NCI-H2196 (cell line): ENCODE measurements around the gene SLCO4A1.
A peak's percentile ranks its signal among the peaks of the same experiment; 100 is the strongest.

ENCODE experiments used
- DNase-seq: peaks from one replicate; lab custom pipeline; 2025; ENCODE audit not compliant: unreplicated experiment; lab: John Stamatoyannopoulos, UW

The SLCO4A1 gene

DNA sequence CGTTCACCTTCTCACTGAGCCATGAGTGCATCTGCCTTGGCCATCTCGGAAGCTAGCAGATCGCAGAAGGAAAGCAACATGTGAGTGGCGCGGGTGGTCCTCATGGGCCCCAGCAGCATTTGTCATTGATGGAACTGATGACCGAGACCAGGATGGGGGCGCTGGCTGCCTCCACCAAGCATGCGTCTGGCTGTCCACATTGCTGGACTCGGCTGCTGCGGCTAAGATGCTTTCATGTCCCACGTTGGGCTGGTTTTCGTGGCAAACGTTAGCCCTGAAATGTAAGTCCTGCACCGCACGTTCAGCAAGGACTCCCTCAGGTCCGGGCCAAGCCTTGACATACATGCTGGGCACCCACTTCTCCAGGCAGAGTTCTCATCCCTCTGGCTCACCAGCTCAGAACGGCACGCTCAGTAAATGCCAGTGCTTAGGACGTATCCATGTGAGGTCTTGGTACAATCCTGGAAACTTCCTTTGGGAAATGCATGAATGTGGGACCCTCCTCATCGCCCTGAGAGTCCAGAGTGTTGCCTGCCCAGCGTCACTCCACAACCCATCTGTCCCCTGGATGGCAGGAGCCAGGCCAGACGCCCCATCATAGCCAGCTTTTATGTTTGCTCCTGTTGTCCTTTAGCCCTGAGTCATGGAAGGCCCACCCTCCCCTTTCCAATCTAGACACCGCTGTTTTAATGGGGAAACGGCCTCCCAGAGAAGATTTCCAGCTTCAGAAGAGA lies 8.4 kb downstream of the SLCO4A1 start:
- DNase-seq = no peak

DNA sequence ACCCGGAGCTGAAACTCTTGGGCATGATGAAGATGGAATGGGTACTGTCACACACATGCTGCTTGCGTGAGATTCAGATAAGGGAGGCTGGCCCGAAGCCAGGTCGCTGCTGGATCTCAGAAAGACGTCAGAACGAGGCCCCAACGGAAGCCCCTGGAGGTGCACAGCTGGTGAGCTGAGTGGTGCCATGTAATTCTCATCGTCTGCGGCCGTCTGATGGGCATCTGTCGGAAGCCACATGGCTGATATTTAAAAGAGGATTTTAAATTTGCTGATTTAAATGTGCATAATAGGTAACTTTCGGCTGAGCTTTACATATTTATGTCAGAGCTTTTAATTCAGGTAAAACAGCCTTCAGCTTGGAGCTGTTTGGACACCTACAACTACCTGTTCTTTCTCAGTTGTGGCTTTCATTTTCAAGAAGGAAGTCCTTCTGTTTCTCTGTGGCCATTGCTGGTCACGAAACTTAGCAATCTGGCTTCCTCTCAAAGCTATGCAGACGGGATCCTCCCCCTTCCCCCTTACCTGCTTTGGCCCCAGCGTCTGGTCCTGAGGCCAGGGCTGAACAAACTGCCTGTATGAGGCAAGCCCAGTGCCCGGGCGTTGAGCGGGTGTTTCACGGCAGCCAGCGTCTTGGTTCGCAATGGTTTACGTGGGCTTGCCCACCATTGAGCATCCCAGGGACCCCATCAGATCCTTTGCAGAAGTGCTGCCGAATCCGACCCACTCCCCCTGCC lies 9.2 kb downstream of the SLCO4A1 start:
- no peak for DNase-seq

DNA sequence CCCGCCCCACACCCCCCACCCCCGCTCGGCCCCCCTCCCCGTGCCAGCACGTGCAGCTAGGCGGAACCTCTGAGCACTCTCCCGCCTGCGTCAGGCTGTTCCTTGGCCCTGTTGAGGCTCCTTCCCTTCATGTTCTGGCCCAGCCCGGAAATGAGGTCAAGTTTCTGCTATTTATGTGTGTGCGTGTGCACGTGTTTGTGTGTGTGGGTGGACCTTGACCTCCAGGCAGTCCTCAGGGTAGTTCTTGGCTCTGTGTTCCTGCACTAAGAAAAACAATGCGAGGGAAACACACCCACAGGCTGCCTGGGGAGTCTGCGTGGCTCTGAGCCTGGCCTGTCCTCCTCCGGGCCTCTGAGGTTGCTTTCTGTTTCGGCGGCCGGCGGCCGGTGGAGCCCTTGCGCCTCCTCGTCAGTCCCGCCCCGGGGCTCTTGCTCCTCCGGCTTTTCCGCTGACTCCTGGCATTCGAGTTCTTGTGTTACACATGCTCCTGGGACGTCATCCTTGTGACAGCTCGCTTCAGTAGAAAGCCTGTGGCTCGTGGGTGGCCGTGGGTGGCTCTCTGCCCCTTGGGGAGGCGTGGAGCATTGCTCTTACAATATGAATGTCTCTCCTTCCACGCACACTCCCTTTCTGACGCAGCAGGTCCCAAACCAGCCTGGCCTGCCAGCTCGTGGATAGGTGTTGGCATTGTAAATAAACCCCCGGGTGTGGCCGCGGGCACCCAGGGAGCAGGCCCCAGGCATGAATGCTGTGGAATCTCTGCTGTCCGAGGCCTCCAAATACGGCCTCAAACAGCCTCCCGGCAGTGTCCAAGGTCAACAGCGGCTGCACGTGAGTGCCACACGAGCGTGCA lies 10.0 kb downstream of the SLCO4A1 start:
- peak; percentile 13 for DNase-seq

DNA sequence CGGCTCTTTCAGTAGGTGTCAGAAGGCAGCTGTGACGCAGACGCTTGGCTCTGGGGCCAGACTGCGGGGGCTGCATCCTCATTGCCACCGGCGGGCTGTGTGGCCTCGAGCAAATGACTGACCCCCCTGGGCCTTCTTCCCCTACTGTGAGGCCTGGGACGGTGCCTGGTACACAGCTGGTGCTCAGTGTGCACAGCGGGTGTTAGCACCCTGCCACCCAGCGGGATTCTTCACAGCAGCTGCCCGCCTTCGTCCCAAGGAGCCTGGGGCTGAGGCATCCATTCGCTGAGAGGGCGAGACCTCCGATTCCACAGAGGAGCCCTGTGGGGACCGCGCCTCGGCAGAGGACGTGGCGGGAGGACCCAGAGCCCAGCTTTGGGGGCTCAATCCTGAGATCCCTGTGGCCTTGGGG lies 10.6 kb downstream of the SLCO4A1 start:
- DNase-seq = no peak

DNA sequence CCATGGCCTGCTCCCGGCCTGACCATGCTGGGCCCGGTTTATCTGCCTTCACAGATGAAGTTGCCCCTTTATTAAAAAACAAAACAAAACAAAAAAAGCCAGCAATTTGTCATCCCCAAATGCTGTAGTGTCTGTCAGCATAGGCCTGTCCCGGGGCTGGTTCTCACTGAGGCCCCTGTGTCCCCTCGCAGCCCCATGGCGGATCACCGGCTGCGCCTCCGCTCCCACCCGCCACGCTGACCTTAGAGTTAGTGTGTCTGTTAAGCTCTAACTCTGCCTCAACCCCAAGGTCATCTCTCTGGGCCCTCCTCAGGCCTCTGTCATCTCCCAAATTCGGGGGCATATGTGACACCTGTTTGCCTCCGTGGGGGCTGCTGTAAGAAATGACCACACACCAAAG lies 11.1 kb downstream of the SLCO4A1 start:
- DNase-seq = no peak

DNA sequence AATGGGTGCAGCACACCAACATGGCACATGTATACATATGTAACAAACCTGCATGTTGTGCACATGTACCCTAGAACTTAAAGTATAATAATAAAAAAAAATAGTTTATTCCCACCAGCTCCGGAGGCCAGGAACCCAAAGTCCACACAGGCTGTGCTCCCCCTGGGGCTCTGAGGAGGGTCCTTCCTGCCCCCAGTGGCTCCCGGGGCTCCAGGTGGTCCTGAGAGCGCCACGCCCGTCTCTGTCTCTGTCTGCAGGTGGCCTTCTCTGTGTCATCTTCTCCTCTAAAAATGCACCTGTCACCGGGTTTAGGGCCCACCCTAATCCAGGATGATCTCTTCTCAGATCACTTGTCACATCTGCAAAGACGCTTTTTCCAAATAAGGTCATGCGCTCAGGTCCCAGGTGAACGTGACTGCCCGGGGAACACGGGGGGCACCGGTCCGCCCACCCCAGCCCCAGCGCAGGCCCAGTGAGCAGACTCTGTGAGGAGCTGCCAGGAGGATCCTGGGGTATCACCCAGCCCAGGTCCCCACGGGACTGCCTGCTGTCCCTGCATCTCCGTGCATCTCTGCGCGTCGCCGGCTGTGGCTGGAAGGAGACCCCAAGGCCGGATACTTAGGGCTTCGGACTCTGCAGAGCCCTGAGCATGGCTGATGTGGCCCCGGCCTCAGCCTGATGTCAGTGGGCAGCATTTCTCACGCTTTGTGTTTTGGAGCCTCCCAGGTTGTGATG lies 11.8 kb downstream of the SLCO4A1 start:
- DNase-seq = no peak

DNA sequence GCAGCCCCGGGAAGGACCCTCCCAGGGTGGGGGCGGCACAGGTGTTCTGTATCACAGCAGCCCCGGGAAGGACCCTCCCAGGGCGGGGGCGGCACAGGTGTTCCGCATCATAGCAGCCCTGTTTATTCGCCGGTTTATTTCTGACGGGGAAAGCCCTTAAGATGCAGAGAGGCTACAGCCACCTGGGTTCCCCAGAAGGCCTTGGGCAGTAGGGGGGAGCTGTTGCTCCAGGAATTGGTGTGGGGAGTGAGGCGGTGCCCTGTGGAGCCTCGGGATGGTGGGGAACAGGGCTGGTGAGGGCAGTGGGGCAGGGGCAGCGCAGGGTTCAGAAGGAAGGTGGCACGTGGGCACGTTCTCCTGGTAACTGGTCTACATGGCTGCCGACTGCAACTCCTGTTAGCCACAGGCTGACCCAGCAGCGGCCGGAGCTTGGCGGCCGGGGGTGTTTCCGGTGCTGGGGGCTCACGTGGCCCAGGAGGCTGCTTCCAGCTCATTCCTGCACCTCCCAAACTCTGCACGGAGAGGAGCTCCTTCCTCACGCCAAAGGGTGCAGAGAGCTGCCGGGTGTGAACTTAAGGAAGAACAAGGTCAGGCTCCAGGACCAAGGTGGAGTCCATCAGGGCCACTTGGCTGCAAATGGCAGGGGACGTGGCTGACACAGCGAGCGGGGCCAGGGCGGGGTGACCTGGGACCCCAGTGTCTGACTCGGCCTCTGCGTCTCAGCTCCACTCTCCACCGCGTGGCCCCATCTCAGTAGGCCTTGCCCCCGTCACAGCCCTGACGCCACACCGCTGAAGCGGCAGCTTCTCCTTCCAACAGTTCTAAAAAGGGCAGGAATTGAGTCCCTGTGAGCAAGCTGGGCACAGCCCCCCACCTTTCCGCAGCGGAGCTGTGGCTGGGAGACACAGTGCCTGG lies 13.2 kb downstream of the SLCO4A1 start:
- no peak for DNase-seq

DNA sequence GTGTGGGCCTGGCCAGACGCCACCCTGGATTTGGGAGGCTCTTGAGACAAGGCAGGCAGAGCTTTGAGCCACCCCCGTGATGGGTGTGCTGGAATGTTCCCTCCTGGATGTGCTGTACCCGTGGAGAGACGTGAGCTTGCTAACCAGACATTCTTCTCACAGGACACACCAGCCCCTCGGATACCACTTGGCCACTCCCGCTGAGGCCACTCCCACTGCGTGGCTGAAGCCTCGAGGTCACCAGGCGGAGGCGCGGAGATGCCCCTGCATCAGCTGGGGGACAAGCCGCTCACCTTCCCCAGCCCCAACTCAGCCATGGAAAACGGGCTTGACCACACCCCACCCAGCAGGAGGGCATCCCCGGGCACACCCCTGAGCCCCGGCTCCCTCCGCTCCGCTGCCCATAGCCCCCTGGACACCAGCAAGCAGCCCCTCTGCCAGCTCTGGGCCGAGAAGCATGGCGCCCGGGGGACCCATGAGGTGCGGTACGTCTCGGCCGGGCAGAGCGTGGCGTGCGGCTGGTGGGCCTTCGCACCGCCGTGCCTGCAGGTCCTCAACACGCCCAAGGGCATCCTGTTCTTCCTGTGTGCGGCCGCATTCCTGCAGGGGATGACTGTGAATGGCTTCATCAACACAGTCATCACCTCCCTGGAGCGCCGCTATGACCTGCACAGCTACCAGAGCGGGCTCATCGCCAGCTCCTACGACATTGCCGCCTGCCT lies 14.1 kb downstream of the SLCO4A1 start:
- no peak for DNase-seq

DNA sequence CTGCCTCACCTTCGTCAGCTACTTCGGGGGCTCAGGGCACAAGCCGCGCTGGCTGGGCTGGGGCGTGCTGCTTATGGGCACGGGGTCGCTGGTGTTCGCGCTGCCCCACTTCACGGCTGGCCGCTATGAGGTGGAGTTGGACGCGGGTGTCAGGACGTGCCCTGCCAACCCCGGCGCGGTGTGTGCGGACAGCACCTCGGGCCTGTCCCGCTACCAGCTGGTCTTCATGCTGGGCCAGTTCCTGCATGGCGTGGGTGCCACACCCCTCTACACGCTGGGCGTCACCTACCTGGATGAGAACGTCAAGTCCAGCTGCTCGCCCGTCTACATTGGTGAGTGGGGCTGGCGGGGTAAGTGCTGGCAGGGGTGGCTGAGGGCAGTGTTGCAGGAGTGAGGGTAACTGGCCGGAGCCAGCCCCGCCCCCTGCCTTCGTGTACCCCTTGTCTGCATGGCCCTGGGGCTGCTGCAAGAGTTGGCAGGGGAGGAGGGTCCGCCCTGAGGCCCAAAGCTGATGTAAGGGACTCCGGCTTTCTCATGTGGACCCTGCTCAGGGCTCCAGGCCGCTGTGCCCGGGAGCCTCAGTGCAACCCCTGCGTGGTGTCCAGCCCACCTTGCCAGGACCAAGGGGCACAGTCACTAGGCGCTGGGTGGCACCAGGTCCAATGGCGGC lies 14.8 kb downstream of the SLCO4A1 start:
- DNase-seq = no peak

DNA sequence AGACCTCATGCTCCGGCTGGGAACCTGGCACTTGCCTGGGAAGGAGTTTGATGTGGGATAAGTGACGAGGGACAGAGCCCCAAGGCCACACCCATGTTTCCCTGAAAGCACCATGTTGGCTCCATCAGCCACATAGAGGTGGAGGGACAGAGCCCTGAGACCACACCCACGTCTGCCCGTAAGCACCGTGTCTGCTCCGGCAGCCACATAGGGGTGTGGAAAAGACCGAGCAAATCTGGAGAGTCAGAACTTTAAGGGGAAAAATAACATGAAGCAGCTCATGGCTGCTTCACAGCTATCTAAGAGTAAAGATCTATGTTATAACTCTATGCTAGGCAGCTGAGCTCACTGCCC lies 15.3 kb downstream of the SLCO4A1 start:
- DNase-seq = no peak

DNA sequence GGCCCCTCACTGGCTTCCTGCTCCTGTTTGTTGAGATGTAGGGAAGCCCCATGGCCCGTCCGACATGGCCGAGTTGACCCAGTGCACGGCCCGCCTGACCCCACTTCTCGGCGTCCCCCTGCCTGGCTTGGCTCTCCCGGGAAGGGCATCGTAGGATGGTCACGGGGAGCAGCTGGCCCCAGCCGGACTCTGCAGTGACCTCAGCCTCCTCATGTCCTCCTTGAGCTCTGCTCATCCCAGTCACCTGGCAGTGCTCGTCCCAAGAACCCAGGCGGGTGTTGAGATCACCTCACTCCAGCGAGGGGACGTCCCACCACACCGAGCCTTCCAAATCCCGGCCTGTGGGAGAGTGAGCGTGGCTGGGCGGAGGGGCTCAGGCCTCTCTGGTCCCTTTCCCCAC lies 15.7 kb downstream of the SLCO4A1 start:
- no peak for DNase-seq

DNA sequence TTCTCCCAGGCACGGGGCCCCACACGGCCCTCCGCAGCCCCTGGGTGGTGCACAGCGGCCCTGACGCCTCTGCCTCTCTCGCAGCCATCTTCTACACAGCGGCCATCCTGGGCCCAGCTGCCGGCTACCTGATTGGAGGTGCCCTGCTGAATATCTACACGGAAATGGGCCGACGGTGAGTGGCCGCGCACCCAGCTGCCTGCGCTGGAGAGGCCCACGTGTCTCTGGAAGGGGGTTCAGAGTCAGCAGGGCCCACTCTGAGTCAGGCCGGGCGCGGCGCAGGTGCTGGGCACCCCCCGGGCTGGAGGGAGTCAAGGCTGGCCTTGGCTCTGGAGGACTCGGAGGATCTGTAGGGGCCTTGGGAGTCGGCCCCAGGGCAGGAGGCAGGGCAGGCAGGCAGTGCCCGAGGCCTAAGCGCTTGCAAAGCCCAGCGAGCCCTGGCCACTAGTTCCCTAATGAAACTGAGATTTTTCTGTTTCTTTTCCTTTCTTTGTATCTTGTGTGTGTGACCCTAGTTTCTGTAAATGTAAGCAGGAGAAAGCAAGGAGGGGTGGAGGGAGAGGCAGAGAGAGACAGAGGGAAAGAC lies 16.4 kb downstream of the SLCO4A1 start:
- DNase-seq = no peak

DNA sequence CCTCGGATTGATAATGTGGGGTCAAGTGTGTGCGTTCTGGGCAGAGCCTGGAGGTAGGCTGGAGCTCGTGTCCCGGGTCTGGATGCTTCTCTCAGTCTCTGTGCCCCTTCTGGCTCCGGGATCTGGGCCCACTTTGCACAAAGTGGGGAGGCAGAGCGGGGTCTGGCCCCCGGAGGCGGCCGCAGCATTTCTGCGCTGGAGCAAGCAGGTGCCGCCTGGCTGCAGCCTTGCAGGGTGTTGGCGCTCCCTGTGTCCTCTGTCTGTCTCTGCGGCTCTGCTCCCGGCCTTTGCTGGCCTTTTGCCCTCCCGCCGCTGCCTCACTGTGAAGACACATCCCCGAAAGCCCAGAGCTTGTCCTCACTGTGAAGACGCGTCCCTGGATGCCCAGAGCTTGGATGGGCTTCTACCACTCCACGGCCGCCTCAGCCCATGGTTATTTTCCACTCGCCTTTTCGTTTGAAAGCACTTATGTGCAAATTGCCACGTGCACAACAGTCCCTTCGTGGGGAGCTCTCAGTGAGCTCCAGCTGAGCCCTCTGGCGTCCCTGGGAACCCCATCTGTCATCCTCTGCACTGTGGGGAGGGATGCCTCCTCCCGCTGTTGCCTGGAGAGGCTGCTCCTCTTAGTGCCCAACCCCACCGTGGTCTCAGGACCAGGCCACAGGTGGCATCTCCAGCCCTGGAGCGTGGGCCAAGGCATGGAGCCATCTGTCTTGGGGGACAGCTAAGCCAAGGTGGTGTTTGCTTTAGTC lies 17.4 kb downstream of the SLCO4A1 start:
- DNase-seq = no peak

DNA sequence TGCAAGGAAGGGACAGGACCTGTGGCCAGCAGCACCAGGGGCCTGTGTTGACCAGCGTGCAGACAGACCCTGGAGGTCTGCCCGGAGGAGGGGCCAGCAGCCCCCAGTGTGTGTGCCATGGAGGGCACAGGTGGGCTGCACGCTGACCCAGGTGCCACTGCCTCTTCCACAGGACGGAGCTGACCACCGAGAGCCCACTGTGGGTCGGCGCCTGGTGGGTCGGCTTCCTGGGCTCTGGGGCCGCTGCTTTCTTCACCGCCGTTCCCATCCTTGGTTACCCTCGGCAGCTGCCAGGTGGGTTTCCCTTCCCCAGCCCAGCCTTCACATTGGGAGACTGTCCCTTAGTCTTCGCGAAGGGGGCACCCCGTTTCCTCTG lies 17.9 kb downstream of the SLCO4A1 start:
- no peak for DNase-seq

DNA sequence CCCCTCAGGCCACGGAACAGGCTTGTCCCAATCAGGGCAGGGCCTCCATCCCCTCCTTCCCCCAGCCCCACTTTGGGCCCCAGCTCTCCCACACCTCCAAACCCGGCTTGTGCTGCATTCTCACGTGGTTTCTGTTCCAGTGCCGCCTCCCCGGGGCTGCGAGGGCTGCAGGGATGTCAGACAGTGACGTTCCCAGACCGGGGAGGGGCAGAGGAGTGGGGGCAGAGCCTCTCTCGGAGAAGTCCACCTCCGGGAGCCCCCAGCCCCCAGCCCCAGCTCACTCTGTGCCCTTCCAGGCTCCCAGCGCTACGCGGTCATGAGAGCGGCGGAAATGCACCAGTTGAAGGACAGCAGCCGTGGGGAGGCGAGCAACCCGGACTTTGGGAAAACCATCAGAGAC lies 18.5 kb downstream of the SLCO4A1 start:
- DNase-seq = no peak

DNA sequence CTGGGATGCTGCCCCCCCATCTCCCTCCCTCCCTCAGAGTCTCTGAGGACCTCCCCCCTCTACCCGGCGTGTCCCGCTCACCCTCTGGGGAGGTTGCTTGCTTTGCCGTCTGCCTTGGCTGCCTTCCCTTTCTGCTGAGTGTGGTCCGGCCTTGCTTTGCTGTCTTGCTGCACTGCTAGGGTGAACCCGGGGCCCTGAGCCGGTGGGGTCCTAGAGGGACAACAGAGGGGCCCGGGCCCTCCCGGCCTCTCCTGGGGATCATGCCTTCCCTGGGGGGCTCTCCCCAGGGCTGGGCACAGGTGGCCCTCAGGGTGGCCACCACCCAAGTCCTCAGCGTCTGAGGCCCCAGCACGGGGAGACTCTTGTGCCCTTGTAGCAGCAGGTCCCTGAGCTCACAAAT lies 19.3 kb downstream of the SLCO4A1 start:
- no peak for DNase-seq

DNA sequence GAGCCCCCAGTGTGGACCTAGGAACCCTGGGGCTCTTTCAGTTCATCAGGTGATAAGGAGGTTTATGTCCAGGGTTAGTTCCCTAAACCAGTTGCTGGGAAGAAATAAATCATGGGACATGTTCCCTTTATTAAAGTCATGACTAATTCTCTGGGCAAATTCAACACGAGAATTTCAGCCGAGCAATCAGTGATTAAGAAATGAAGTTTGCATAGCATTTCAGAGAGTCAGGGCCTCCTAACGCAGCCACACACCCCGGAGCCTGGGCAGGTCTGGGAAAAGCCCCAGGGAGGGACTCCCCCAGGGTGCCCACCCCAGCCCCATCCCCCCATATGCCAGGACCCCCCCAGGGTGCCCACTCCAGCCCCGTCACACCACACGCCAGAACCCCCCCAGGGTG lies 20.1 kb downstream of the SLCO4A1 start:
- no peak for DNase-seq
